Astrocyte (in vitro differentiated cells and primary cell): ENCODE measurements around the gene PPP1R14D.

Experiments
- CTCF ChIP-seq: IDR thresholded peaks from 2 replicates; pipeline ENCODE4 v1.5.1; 2011; ENCODE audit warnings: low read depth, mild to moderate bottlenecking, inconsistent platforms, low read length, moderate library complexity; ENCODE audit not compliant: insufficient read depth
- EZH2 ChIP-seq: IDR thresholded peaks from 2 replicates; pipeline ENCODE4 v1.6.1; 2012; ENCODE audit warnings: mild to moderate bottlenecking, low read length, inconsistent platforms; ENCODE audit not compliant: insufficient read depth

GRCh38 chr15:40775007-40775406, 53.5 kb downstream of the PPP1R14D start:
- no peak for TF ChIP-seq CTCF
- no peak for TF ChIP-seq EZH2
